GM12874 (cell line): ENCODE measurements around the gene C20orf173.

Experiments
- TF ChIP-seq, protein P1 (sequence below): IDR thresholded peaks from 2 replicates; pipeline ENCODE4 v1.5.1; 2011; ENCODE audit warnings: low read depth, mild to moderate bottlenecking, control low read depth, low read length, moderate library complexity; ENCODE audit not compliant: insufficient read depth

The C20orf173 gene

DNA sequence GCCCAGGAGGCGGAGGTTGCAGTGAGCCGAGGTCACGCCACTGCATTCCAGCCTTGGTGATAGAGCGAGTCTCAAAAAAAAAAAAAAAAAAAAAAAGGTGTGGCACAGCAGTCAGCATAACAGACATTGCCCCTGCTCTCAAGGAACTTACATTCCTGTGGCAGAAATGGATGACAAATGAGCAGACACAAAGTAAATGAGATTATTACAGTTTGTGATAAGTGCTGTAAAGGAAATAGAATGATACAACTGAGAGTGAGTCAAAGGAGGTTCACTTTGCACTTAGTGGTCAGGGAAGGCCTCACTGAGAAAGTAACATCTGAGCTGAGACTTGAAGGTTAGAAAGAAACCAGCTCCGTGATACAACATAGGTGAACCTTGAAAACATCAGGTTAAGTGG lies 37.6 kb downstream of the C20orf173 start:
- TF ChIP-seq, protein P1, sequence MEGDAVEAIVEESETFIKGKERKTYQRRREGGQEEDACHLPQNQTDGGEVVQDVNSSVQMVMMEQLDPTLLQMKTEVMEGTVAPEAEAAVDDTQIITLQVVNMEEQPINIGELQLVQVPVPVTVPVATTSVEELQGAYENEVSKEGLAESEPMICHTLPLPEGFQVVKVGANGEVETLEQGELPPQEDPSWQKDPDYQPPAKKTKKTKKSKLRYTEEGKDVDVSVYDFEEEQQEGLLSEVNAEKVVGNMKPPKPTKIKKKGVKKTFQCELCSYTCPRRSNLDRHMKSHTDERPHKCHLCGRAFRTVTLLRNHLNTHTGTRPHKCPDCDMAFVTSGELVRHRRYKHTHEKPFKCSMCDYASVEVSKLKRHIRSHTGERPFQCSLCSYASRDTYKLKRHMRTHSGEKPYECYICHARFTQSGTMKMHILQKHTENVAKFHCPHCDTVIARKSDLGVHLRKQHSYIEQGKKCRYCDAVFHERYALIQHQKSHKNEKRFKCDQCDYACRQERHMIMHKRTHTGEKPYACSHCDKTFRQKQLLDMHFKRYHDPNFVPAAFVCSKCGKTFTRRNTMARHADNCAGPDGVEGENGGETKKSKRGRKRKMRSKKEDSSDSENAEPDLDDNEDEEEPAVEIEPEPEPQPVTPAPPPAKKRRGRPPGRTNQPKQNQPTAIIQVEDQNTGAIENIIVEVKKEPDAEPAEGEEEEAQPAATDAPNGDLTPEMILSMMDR, result no peak

DNA sequence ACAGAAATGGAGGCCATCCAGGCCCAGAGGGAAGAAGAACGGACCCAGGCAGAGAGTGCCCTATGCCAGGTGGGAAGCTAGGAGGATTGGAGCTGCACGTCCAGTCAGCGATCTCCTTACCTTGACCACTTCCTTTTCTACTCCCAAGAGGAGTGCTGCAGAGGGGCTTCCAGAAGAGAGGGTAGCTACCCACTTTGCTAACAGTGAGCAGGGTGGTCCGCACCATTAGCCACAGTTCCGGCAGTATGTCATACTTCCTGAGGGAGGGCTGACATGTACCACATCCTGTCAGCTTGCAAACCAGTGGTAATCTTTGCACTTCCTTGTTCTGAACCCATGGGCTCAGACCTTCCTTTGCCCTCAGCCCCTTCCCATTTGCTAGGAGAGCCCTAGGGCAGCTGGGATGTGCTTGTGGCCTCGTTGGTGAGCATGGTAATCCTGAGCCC lies 38.7 kb downstream of the C20orf173 start:
- TF ChIP-seq, protein P1, result no peak

DNA sequence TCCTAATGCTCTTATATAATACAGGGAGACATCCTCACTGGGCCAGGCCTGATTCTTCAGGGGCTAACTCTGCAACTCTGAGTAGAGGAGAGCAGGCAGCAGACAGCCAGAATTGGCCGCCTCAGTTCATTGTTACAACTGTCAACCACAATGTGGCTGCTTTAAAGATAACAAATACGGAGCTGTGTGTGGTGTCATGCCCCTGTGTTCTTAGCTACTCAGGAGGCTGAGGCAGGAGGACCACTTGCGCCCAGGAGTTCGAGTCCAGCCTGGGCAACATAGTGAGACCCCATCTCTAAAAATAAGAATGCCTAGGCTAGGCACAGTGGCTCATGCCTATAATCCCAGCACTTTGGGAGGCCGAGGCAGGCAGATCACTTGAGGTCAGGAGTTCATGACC lies 39.7 kb downstream of the C20orf173 start:
- TF ChIP-seq, protein P1, result no peak

DNA sequence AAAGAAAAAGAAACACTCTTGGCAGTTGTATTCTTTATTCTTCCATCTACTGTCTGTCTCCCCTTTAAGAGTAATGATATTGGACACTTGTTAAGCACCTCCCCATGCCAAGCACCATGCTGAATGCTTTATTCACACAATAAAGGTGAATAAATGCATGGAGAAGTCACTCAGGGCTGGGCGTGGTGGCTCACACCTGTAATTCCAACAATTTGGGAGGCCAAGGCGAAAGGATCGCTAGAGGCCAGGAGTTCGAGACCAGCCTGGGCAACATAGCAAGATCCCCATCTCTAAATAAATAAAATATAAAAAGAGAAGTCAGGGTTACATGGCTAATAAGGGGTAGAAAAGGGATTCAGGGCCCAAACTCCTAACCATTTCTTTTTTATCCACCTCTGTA lies 42.0 kb downstream of the C20orf173 start:
- TF ChIP-seq, protein P1, result no peak

DNA sequence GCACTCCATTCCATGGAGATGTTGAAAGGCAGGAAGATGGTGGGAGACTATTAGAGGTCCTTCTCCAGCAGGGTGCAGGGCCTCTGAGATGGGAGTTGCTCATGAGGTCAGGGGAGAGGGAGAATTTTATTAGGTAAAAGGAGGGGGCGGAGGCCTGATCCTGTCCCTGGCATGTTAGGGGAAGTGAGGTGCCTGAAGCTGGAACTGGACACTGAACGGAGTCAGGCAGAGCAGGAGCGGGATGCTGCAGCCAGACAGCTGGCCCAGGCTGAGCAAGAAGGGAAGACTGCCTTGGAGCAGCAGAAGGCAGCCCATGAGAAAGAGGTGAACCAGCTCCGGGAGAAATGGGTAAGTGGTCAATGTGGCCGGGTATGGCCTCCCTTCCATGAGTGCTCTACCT lies 49.7 kb downstream of the C20orf173 start:
- TF ChIP-seq, protein P1, result no peak

DNA sequence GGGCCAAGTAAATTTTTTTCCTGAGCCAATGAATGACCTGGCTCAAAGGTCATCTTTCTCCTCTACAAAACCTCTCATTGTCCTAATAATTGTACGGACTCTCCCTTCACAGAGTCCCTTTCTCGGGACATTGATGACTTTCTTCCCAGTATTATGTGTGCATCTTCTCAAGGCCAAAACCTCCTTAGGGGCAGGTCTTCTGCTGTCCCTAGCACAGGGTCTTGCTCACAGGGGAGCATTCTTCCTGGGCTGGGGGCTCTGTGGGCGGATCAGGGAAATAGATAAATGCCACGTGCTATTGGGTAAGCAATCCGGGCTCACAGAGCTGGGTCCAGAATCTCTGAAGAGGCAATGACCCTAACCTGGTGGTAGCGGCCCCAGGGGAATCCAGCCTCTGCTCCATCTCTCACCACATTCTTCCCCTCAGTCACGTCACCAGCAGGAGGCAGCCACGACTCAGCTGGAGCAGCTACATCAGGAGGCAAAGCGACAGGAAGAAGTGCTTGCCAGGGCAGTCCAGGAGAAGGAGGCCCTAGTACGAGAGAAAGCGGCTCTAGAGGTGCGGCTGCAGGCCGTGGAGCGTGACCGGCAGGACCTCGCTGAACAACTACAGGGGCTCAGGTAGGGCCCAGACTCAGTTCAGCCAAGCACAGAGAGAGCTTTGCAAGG lies 50.5 kb downstream of the C20orf173 start:
- TF ChIP-seq, protein P1, result no peak
